ENCODE measurements around the gene MTARC1.

The MTARC1 gene

GRCh38 chr1:220770245-220770913 is 16.3 kb upstream of the MTARC1 start:
- no peak for DNase-seq (ENCODE audit: low read depth, low spot score)

GRCh38 chr1:220772846-220773245 is 13.9 kb upstream of the MTARC1 start:
- DNase-seq (ENCODE audit: low read depth, low spot score) = no peak

GRCh38 chr1:220775240-220775853 is 11.4 kb upstream of the MTARC1 start:
- no peak for DNase-seq (ENCODE audit: low read depth, low spot score)

GRCh38 chr1:220776254-220776653 is 10.5 kb upstream of the MTARC1 start:
- DNase-seq (ENCODE audit: low read depth, low spot score) = no peak

- DNase-seq (ENCODE audit: low read depth, low spot score) = no peak
These were observed 9.9 kb upstream of the MTARC1 start for GRCh38 chr1:220776720-220777326.

- DNase-seq (ENCODE audit: low read depth, low spot score) = no peak
These were observed 3.3 kb upstream of the MTARC1 start for GRCh38 chr1:220783453-220783852.

- DNase-seq (ENCODE audit: low read depth, low spot score) = no peak
These were observed 2.0 kb upstream of the MTARC1 start for GRCh38 chr1:220784751-220785150.

- no peak for DNase-seq (ENCODE audit: low read depth, low spot score)
These were observed 1.3 kb upstream of the MTARC1 start for GRCh38 chr1:220785166-220786056.

- DNase-seq (ENCODE audit: low read depth, low spot score) = no peak
These were observed 716 bp upstream of the MTARC1 start for GRCh38 chr1:220786057-220786336.

- DNase-seq (ENCODE audit: low read depth, low spot score) = no peak
These were observed 431 bp downstream of the MTARC1 start for GRCh38 chr1:220787069-220787619.

- no peak for DNase-seq (ENCODE audit: low read depth, low spot score)
These were observed 2.2 kb downstream of the MTARC1 start for GRCh38 chr1:220788900-220789299.

- no peak for DNase-seq (ENCODE audit: low read depth, low spot score)
These were observed 2.9 kb downstream of the MTARC1 start for GRCh38 chr1:220789532-220790147.

- DNase-seq (ENCODE audit: low read depth, low spot score) = no peak
These were observed 4.6 kb downstream of the MTARC1 start for GRCh38 chr1:220791285-220791684.

GRCh38 chr1:220791956-220792355 is 5.2 kb downstream of the MTARC1 start:
- no peak for DNase-seq (ENCODE audit: low read depth, low spot score)

- no peak for DNase-seq (ENCODE audit: low read depth, low spot score)
These were observed 9.8 kb downstream of the MTARC1 start for GRCh38 chr1:220796530-220796929.

- no peak for DNase-seq (ENCODE audit: low read depth, low spot score)
These were observed 10.3 kb downstream of the MTARC1 start for GRCh38 chr1:220797044-220797443.

- no peak for DNase-seq (ENCODE audit: low read depth, low spot score)
These were observed 10.8 kb downstream of the MTARC1 start for GRCh38 chr1:220797553-220797952.

GRCh38 chr1:220798338-220798737 is 11.6 kb downstream of the MTARC1 start:
- DNase-seq (ENCODE audit: low read depth, low spot score) = no peak

- DNase-seq (ENCODE audit: low read depth, low spot score) = no peak
These were observed 13.5 kb downstream of the MTARC1 start for GRCh38 chr1:220800262-220800661.

GRCh38 chr1:220803401-220804201 is 16.9 kb downstream of the MTARC1 start:
- DNase-seq (ENCODE audit: low read depth, low spot score) = no peak

GRCh38 chr1:220804202-220804586 is 17.5 kb downstream of the MTARC1 start:
- DNase-seq (ENCODE audit: low read depth, low spot score) = no peak
